Neural progenitor cell (in vitro differentiated cells): ENCODE results near the gene CIB2. TPM values are rescaled to one million over a fixed set of nuclear protein-coding genes. Genes with fewer than 3 reads are reported as not detected.

Experiments
- DNase-seq: peaks from one replicate; pipeline ENCODE4 v3.0.0-alpha.2; 2016; ENCODE audit warnings: low spot score
- H2AFZ ChIP-seq: fragments of 200-600 bp; sonication (generic); replicated peaks from 2 replicates; pipeline ENCODE4 v1.6.1; 2016; ENCODE audit warnings: antibody characterized with exemption
- H3F3A ChIP-seq: fragments of 200-600 bp; sonication (generic); 2 replicates; pipeline ENCODE4 v1.6.1; 2016; ENCODE audit warnings: antibody characterized with exemption, low read depth
- H3K27ac ChIP-seq: fragments of 200-600 bp; sonication (generic); 2 replicates; pipeline ENCODE4 v1.5.1; 2016; ENCODE audit warnings: mild to moderate bottlenecking
- H3K27me3 ChIP-seq: fragments of 200-600 bp; sonication (generic); 2 replicates; pipeline ENCODE4 v1.6.1; 2016; ENCODE audit warnings: mild to moderate bottlenecking, moderate library complexity
- H3K36me3 ChIP-seq: fragments of 200-600 bp; sonication (generic); 2 replicates; pipeline ENCODE4 v1.5.1; 2016
- H3K4me1 ChIP-seq: fragments of 200-600 bp; sonication (generic); 2 replicates; pipeline ENCODE4 v1.6.1; 2016; ENCODE audit warnings: mixed run types
- H3K4me2 ChIP-seq: fragments of 200-600 bp; sonication (generic); 2 replicates; pipeline ENCODE4 v1.6.1; 2016
- H3K4me3 ChIP-seq: fragments of 200-600 bp; sonication (generic); 2 replicates; pipeline ENCODE4 v1.5.1; 2016
- H3K79me2 ChIP-seq: fragments of 200-600 bp; sonication (generic); 2 replicates; pipeline ENCODE4 v1.6.1; 2016; ENCODE audit warnings: low read depth
- H3K9ac ChIP-seq: fragments of 200-600 bp; sonication (generic); 2 replicates; pipeline ENCODE4 v1.6.1; 2016
- H3K9me3 ChIP-seq: fragments of 200-600 bp; sonication (generic); 2 replicates; pipeline ENCODE4 v1.5.1; 2016; ENCODE audit warnings: low read depth
- H4K20me1 ChIP-seq: fragments of 200-600 bp; sonication (generic); 2 replicates; pipeline ENCODE4 v1.6.1; 2016; ENCODE audit warnings: low read depth
- H3K27ac Mint-ChIP-seq: 3 replicates; pipeline ENCODE4 v1.8.0; 2021; ENCODE audit warnings: mixed read lengths
- H3K27me3 Mint-ChIP-seq: 2 replicates; pipeline ENCODE4 v1.8.0; 2022; ENCODE audit warnings: low read depth, mild to moderate bottlenecking, inconsistent platforms, moderate library complexity, mixed read lengths; ENCODE audit not compliant: insufficient read depth
- H3K36me3 Mint-ChIP-seq: 3 replicates; pipeline ENCODE4 v1.8.0; 2021; ENCODE audit warnings: mixed read lengths
- H3K4me1 Mint-ChIP-seq: 3 replicates; pipeline ENCODE4 v1.8.0; 2021; ENCODE audit warnings: mixed read lengths
- H3K4me3 Mint-ChIP-seq: 3 replicates; pipeline ENCODE4 v1.8.0; 2021; ENCODE audit warnings: mild to moderate bottlenecking, moderate library complexity, mixed read lengths
- H3K9me3 Mint-ChIP-seq: 3 replicates; pipeline ENCODE4 v1.8.0; 2020; ENCODE audit warnings: mixed read lengths
- EZH2 ChIP-seq: fragments of 200-600 bp; sonication (generic); IDR thresholded peaks from 2 replicates; pipeline ENCODE4 v1.6.1; 2017; ENCODE audit warnings: antibody characterized with exemption, mild to moderate bottlenecking, moderate library complexity
- EZH2phosphoT487 ChIP-seq: fragments of 200-600 bp; sonication (generic); IDR thresholded peaks from 2 replicates; pipeline ENCODE4 v1.6.1; 2017; ENCODE audit warnings: antibody characterized with exemption
- total RNA-seq: library from RNA; depleted of rRNA; stranded (reverse); fragments of >200 nt; gene quantifications from 2 replicates; pipeline ENCODE4 v1.2.3, GENCODE V29; 2015; ENCODE audit warnings: low replicate concordance
- TF ChIP-seq, protein P1 (sequence below): fragments of 200-600 bp; sonication (generic); IDR thresholded peaks from 2 replicates; pipeline ENCODE4 v1.5.1; 2017; ENCODE audit warnings: antibody characterized with exemption, mild to moderate bottlenecking

CIB2 gene
- total RNA-seq, 1 donor from 2014 or later = 40.6 TPM

DNA sequence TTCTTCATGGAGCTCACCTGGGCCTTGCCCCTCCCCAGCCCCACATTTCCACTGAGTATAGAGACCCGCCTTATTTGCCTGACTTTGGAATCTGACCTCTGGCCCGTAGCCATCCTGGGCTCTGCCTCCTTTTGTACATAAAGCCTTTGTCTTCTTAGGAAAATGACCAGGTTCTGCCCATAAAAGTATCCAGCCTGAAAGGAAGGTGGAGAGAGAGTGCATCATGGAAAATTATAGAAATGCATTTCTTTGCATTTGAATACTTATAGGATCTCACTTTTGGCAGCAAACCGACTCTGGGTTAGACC is 42.5 kb downstream of the CIB2 start:
- no peaks in the 10 kb centered on the region for H3K79me2 ChIP-seq
- H3K4me1 Mint-ChIP-seq = no peaks in the 10 kb centered on the region
- no peak overlapping the region for H3K9ac ChIP-seq
- no peaks in the 10 kb centered on the region for H3K9me3 Mint-ChIP-seq
- no peaks in the 10 kb centered on the region for H3F3A ChIP-seq
- no peaks in the 10 kb centered on the region for H4K20me1 ChIP-seq
- no peaks in the 10 kb centered on the region for H3K27me3 ChIP-seq
- no peaks in the 10 kb centered on the region for H3K36me3 ChIP-seq
- no peaks in the 10 kb centered on the region for H3K36me3 Mint-ChIP-seq
- no peak overlapping the region for H3K4me2 ChIP-seq
- no peak overlapping the region for H3K27ac Mint-ChIP-seq
- no peaks in the 10 kb centered on the region for H3K4me1 ChIP-seq
- no peak for TF ChIP-seq EZH2
- TF ChIP-seq, protein P1, sequence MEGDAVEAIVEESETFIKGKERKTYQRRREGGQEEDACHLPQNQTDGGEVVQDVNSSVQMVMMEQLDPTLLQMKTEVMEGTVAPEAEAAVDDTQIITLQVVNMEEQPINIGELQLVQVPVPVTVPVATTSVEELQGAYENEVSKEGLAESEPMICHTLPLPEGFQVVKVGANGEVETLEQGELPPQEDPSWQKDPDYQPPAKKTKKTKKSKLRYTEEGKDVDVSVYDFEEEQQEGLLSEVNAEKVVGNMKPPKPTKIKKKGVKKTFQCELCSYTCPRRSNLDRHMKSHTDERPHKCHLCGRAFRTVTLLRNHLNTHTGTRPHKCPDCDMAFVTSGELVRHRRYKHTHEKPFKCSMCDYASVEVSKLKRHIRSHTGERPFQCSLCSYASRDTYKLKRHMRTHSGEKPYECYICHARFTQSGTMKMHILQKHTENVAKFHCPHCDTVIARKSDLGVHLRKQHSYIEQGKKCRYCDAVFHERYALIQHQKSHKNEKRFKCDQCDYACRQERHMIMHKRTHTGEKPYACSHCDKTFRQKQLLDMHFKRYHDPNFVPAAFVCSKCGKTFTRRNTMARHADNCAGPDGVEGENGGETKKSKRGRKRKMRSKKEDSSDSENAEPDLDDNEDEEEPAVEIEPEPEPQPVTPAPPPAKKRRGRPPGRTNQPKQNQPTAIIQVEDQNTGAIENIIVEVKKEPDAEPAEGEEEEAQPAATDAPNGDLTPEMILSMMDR = no peak
- H3K4me3 Mint-ChIP-seq = no peak overlapping the region
- DNase-seq = no peak
- H2AFZ ChIP-seq = no peak overlapping the region
- H3K27ac ChIP-seq = no peak overlapping the region
- peaks cover 7% of the 10 kb centered on the region for H3K27me3 Mint-ChIP-seq
- no peak overlapping the region for H3K4me3 ChIP-seq
- H3K9me3 ChIP-seq = no peaks in the 10 kb centered on the region

DNA sequence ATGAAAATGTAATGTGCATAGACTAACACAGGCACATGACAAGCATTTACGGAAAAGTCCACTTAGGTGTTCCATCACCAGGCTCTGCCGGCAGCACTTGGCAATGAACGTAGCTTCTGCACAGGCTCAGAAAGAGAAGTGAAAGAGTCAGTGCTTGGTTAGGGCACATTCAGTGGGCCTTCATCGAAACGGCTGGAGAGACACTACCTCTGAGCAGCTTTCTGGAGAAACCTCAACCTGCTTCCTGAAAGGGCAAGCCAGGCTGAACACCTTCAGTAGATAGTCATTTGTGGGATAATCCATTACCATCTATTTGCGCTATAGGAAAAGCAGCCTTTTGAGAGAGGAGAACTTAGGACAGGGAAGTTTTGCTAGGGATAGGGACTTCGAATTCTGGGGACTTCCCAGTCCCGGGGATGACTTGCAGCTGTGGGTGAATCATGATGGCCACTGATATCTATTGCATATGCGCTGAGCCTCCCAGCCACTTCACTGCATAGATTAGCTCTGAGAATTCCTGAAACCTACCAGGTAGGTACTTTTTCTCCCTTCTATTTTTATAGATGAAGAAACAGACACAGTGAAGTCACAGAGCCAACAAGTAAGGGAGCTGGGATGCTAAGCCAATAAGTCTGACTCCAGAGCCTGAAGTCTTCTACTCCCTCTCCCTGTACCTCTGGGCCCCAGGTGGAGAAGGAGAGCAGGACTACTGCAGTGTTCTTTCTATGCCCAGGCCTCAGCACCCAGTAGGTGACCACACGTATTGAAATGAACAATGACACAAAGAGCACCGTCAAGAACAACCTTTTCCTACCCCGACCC is 43.1 kb downstream of the CIB2 start:
- no peak overlapping the region for H3K4me2 ChIP-seq
- H3K4me3 ChIP-seq = no peak overlapping the region
- Mint-ChIP-seq H3K4me1 (no peaks in the 10 kb centered on the region), H3K27ac (no peak overlapping the region), H3K9me3 (no peaks in the 10 kb centered on the region), H3K36me3 (no peaks in the 10 kb centered on the region), H3K4me3 (no peak overlapping the region), H3K27me3 (peaks cover 7% of the 10 kb centered on the region)
- no peaks in the 10 kb centered on the region for H3K36me3 ChIP-seq
- H3K9ac ChIP-seq = no peak overlapping the region
- H3K27me3 ChIP-seq = no peaks in the 10 kb centered on the region
- no peaks in the 10 kb centered on the region for H3K4me1 ChIP-seq
- H3K9me3 ChIP-seq = no peaks in the 10 kb centered on the region
- H2AFZ ChIP-seq = no peak overlapping the region
- H3K27ac ChIP-seq = no peak overlapping the region
- TF ChIP-seq, protein P1 = no peak
- no peaks in the 10 kb centered on the region for H4K20me1 ChIP-seq
- no peak for DNase-seq
- H3F3A ChIP-seq = no peaks in the 10 kb centered on the region
- no peaks in the 10 kb centered on the region for H3K79me2 ChIP-seq

DNA sequence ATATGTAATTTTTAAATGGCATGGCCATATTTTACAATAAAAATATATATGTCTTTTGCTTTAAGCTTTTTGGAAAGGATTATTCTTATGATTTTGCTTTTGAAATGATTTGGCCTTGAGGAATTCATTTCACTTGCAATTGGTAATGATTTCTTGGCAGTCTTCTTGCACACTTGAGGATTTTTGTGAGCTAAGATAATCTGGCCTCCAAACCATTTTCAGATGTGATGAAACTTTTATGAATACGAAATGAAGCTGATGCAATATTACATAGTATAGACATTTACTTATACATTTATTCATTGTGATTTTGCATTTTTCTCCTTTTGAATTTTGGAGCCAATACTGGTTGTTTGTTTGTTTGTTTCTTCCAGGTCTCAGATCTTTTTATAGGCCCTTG is 45.3 kb downstream of the CIB2 start:
- TF ChIP-seq, protein P1 = no peak
- no peak for TF ChIP-seq EZH2
- no peak for TF ChIP-seq EZH2phosphoT487

More for the DNA sequence above, 45.3 kb downstream of the CIB2 start:
- Histone ChIP-seq H3F3A (no peaks in the 10 kb centered on the region), H3K9ac (no peak overlapping the region), H3K4me2 (no peak overlapping the region), H2AFZ (no peak overlapping the region), H3K9me3 (no peaks in the 10 kb centered on the region), H4K20me1 (no peaks in the 10 kb centered on the region), H3K27ac (no peak overlapping the region), H3K4me3 (no peak overlapping the region), H3K4me1 (no peaks in the 10 kb centered on the region), H3K36me3 (no peaks in the 10 kb centered on the region), H3K27me3 (no peaks in the 10 kb centered on the region), H3K79me2 (no peaks in the 10 kb centered on the region)
- Mint-ChIP-seq H3K27ac (no peak overlapping the region), H3K27me3 (peaks cover 7% of the 10 kb centered on the region), H3K4me3 (no peak overlapping the region), H3K9me3 (no peaks in the 10 kb centered on the region), H3K36me3 (no peaks in the 10 kb centered on the region), H3K4me1 (no peaks in the 10 kb centered on the region)
- DNase-seq = no peak
